Suprapubic skin (tissue), 3 donors: ENCODE data around the gene KRTAP27-1.

Experiments used
- CTCF ChIP-seq, 2 donors: fragments of 200-600 bp in 1 of 2; fragments of 450-650 bp in 1 of 2; sonication (generic) in 1 of 2; IDR thresholded peaks; one replicate each; pipeline ENCODE4 v1.5.1; 2016 to 2019; ENCODE audit warnings: antibody characterized with exemption in 2 of 2, mild to moderate bottlenecking in 1 of 2, moderate library complexity in 1 of 2
- EP300 ChIP-seq: sonication (generic); formaldehyde crosslinking; IDR thresholded peaks from one replicate; pipeline ENCODE4 v1.6.1; 2017; ENCODE audit warnings: antibody characterized with exemption
- POLR2A ChIP-seq, 2 donors: fragments of 450-650 bp; IDR thresholded peaks; one replicate each; pipeline ENCODE4 v1.6.1; 2017; ENCODE audit warnings: antibody characterized with exemption in 2 of 2, mild to moderate bottlenecking in 2 of 2, moderate library complexity in 2 of 2

DNA sequence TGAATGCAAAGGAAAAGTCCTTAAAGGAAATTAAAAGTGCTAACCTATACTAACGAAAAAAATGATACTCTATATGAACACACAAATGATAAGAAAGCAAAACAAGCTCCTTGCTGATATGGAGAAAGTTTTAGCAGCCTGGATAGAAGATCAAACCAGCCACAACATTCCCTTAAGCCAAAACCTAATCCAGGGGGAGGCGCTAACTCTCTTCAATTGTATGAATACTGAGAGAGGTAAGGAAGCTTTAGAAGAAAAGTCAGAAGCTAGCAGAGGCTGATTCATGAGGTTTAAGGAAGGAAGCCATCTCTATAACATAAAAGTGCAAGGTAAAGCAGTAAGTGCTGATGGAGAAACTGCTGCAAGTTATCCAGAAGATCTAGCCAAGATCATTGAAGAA lies 7.5 kb upstream of the KRTAP27-1 start:
- TF ChIP-seq EP300: no peak
- TF ChIP-seq CTCF (IDR thresholded peaks at IDR 0.05): no peak
- TF ChIP-seq POLR2A (IDR thresholded peaks at IDR 0.05): no peak
